GOT3 (cell line): ENCODE results near the gene HLA-DPA1.
A peak's percentile ranks its signal among the peaks of the same experiment; 100 is the strongest.
"Not testable (repeated sequence)": the region's sequence is repeated elsewhere in the genome, so short reads cannot be mapped to it uniquely, and the experiment has no call there.

Source experiments
- DNase-seq: peaks from one replicate; lab custom pipeline; 2025; ENCODE audit warnings: mixed read lengths; lab: John Stamatoyannopoulos, UW

HLA-DPA1 gene

DNA sequence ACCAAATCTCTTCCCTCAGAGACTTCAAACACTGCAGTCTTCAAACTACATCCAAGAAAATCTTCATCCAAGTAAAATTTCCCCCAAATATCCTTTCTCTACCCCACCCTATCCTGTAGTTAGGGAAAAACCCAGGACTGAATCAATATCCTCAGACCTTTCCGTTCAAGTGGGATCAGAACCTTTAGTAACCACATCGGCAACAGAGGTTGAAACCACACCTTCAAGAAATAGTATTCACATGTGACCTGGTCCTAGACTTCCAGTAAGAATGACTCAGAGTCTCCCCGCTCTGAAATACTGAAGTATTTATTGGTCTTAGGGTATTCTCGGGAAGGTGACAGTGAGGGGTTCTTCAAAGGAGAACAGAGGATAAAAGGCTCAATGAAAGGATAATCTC lies 8.7 kb downstream of the HLA-DPA1 start:
- no peak for DNase-seq

DNA sequence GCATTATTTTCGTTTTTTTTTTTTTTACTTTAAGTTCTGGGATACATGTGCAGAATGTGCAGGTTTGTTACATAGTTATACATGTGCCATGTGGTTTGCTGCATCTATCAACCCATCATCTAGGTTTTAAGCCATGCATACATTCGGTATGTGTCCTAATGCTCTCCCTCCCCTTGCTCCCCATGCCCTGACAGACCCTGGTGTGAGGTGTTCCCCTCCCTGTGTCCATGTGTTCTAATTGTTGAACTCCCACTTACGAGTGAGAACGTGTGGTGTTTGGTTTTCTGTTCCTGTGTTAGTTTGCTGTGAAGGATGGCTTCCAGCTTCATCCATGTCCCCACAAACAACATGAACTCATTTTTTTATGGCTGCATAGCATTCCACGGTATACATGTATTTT lies 10.0 kb downstream of the HLA-DPA1 start:
- DNase-seq: not testable (repeated sequence)

DNA sequence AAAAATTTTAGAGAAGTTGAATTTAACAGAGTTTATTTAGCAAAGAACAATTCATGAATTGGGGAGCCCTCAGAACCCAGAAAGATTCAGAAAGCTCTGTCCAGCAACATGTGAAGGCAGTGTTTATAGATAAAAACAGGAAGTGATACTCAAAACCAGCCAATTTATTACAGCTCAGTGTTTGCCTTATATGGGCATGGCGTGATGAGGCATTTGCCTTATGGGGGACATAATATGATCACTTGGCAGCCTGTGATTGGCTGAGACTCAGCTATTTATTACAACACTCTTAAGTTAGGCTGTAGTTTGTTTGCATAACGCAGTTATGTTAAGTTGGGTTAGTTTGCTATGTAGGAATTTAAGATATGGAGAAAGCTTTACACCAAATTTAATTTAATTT lies 11.5 kb downstream of the HLA-DPA1 start:
- DNase-seq: no peak

DNA sequence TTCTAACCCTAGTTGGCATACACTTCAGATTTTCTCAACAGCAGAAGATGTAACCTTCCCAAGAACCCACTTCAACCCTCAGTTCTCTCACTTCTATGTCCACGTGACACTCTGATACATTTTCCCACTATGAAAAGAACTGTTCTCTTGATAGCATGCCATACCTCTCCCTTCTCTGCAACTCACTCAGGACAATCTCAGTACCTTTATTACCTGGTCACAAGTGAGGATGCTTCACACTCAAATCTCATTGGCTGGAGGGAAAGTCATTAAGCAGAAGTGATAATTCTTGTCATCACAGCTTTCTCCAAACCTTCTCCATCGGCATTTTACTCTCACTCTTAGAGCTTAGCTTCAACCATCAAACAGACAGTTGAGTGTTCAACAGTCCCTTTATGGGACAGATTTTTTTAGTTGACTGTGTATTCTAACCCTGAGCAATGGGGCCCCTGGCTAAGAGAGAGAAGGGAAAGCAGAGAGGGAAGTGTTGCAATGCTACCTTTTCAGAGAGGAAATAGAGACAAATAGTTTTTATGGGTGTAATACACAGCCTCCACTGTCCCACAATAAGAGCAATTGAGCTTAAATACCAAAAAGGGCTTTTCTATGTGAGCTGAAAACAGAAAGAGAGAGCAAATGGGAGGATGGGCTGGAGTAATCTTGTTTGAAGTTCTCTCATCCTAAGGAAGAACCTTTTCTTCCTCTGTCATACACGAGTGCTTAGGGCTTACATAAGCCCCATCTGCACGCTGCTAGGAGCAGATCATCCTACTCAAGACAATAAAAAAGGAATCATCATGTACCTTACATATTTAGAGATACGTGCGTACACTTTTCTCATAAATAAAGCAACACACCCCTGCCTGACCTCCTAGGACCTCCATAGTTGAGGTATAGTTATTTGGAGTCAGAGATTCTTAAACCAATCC lies 16.0 kb downstream of the HLA-DPA1 start:
- no peak for DNase-seq

DNA sequence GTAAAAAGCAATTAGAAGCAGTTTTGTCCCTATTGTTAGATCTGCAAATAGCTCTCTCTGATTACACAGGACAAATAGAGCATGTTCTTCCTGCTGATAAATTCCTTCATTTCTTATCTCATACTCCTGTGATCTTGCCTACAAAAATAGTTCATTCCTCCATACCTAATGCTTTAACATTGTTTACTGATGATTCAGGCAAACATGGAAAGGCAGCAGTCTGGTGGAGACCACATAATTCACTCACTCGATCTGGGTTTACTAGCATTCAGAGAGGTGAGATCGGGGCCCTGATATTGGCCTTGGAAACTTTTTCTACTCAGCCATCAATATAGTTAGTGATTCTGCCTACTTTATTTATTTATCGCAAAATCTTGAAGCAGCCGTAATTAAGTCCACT lies 20.2 kb downstream of the HLA-DPA1 start:
- DNase-seq: no peak

DNA sequence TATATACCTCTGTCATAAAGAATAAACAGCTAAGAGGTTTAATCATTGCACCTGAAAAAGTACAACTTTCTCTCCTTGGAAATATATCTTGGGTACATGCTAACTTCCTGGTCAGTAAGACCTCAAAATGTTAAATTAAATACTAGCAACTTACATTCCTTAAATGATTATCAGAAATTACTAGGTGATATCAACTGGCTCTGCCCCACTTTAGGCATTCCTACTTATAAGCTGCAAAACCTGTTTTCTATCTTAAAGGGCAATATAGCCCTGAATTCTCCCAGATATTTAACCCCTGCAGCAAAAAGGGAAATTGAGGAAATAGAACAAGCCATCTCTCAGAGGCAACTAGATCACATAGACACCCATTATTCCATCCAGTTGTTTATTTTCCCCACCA lies 20.8 kb downstream of the HLA-DPA1 start:
- no peak for DNase-seq

DNA sequence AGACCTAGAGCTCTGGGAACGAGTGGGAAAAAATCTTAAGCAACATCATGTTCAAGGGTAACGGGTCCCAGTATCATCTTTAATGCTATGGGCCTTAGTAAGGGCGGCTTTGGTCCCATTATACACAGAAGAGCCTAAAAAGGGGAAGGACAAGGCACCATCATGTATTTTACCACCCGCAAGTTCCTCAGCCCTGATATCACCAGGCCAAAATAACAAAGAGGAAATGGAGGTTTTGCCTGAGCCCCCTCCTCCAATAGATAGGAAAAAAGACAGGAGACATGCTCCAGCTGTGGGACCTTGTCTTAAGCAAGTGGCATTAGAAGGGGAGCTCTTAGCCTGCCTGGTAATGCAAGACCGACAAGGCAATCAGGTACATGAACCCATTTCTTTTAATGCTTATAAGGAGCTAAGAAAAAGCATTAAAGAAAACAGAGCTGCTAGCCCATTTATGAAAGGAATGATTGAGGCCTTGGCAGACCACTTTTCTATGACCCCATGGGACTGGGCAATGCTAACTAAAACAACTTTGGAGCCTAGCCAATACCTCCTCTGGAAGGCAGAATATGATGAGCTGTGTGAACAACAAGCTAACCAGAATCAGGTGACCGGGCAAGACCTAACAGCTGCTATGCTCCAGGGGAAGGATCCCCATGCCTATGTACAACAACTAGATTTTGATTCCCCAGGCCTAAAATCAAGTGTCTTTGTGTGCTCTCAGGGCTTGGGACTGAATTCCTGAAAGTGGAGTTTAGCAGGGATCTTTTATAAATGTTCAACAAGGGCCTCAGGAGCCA lies 23.2 kb downstream of the HLA-DPA1 start:
- DNase-seq: no peak

DNA sequence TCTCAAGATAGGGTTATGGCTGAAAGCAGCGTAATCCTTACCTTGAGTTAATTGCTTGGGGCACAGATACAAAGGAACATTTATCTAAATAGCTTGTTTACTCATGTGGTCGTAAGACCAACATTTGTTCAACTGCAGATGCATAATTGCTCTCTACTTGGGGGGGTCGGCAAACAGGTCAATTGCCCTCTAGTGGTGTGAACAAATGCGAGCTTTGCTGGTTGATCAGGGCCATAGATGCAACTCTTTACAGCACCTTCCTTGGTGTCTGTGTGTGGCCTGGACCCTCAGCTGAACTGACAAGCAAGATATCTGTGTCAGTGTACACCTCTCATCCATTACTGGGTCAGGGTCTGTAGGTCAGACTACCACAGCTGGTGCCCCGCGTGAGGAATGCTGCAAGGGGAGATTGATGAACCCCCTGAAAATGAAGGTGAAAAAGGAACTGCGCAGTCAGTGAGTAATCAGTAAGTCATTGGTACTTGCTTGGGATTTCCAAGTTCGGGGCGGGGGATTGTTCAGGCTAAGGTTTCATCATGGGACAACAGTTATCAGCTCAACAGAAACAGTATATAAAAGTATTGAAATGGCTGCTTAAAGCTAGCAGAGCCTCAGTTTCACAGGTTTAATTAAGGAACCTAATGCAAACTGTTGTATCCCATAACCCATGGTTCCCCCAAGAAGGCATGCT lies 24.0 kb downstream of the HLA-DPA1 start:
- no peak for DNase-seq

DNA sequence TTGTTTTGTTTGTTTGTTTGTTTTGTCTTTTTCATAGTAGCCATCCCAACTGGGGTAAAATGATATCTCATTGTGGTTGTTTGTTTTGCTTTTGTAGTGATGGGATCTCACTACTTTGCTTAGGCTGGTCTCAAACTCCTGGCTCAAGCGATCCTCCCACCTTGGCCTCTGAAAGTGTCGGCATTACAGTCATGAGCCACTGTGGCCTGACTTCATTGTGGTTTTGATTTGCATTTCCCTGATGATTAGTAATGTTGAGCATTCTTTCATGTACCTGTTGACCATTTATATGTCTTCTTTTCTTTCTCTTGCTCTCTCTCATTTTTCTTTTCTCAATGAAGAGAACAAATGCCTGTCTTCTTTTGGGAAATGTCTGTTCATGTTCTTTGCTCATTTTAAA lies 33.3 kb downstream of the HLA-DPA1 start:
- no peak for DNase-seq

DNA sequence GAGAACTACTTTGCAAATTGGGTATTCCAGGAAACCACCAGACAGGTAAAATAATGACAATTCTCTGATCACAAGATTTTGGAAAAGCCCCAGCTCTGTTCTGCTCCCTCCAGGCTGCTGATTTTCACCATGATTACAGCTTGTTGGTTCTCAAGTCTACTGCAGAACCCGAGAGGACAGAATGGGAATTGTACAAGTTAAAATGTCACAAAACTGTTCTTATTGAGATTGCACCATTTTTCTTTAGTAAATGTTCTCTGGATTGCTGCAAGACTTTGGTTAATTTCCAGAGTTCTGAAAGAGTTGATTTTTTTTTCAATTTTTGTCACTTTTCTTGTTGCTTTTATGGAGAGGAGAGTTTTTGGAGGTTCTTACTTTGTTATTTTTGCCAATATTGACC lies 36.9 kb downstream of the HLA-DPA1 start:
- DNase-seq: no peak

DNA sequence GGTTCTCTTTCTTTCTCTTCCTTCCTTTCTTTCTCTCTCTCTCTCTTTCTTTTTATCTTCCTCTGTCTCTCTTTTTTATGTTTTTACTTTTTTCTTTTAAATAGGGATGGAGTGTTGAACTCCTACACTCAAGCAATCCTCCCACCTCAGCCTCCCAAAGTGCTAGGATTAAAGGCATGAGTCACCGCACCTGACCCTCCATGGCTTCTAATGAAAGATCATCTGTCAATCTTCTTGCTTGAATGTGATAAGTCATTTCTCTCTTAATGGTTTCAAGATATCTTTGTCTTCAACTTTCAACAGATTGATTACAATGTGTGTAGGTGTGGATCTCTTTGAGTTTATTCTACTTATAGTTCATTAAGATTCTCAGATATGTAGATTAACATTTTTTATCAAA lies 38.9 kb downstream of the HLA-DPA1 start:
- no peak for DNase-seq

DNA sequence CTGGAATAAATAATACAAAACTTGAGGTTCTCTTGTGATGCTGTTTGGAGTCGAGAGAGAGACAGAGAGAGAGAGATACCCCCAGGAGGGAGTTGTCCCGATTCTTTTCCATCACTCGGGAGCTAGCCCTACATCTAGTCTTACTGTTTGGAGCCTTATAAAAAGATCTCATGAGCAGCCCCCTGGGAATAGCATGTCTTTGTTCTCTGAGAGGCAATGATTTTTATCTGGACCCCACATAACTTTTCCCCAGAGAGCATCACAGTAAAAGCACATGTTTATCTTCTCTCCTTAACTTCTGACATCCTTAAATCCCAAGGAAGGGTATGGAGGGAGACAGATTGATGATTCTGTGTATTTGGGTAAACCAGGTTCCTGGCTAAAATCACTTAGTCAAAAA lies 43.2 kb downstream of the HLA-DPA1 start:
- no peak for DNase-seq

DNA sequence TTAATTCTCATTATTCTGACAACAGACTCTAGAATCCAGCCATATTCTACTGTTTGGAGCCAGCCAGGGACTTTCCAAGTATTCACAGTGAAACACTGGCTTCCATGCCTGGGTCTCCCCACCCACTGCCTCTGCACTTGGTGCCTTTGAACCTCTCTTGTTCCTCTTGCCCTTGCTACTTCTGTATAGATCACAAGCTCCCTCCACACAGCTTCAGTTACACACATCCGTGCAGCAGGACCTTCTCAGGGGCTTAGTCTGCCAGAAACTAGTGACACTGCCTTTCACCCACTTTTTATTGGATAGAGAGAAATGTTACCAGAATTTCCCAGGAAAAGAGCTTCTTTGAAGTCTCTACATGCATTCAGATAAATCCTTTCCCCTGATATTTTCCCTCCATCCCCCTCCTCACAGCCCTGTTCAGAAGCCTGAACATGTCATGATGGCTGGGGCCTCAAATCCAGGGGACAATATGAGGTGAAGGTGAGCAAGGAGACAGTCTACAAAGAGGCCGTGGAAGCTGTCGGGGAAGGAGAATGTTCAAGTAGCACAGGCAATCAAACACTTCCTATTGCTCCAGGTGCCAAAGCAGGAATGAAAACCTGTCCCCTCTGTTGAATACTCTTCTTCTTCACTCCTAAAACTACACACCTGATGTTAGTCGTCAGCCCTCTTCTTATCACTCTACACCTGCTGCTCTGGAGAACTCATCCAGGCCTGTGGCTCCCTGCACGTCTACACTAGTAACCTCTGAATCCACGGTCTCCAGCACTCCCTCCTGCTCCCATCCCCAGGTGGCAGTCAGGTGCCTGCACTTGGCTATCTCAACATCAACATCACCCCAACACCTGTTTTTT lies 43.9 kb downstream of the HLA-DPA1 start:
- peak; percentile 37 for DNase-seq

DNA sequence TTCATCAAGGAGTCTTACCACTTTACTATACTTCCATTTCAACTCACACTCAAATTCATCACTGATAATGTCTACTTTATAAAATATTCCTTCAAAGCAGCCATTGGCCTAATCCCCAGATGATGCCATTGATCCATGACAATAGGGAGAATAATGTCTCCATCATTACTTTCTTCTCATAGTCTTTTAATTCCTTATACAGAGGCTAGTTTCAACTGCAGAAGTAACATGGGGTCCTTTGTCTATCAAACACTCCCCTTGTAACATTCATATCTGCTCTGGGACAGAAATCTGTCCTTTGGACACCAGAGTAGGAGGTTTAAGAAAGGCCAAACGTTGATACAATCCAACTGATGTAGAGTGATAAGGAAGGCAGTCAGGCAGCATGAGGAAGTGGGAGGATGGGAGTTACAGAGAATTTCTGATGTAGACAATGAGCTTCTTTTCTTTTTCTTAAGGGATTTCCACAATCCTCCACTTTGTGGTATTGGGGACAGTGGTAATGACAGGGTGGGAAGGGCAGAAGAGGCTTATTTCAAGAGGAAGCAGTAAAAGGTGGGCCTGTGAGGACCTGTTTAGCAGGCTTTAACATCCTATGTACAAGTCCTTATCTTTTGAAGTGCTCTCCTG lies 45.1 kb downstream of the HLA-DPA1 start:
- DNase-seq: no peak

DNA sequence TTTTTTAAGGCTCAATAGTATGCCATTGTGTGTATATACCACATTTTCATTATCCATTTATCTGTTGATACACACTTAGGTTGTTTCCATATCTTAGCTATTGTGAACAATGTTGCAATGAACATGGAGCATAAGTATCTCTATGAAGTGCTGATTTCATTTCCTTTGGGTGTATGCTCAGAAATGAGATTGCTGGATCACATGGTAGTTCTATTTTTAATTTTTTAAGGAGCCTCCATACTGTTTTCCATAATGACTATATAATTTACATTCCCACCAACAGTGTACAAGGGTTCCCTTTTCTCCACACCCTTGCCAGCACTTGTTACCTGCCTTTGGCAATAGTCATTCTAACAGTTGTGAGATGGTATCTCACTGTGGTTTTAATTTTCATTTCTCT lies 48.9 kb downstream of the HLA-DPA1 start:
- DNase-seq: no peak

DNA sequence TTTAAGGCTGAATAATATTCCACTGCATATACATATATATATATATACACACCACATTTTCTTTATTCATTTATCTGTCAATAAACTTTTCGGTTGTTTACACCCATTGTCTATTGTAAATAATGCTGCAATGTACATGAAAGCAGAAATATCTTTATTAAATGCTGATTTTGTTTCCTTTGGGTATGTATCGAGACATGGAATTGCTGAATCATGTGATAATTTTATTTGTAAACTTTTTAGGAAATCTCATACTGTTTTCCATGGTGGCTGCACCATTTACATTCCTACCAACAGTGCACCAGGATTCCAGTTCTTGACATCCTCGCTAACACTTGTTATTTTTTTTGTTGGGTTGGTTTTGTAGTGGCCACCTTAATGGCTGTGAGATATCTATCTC lies 49.9 kb downstream of the HLA-DPA1 start:
- no peak for DNase-seq

DNA sequence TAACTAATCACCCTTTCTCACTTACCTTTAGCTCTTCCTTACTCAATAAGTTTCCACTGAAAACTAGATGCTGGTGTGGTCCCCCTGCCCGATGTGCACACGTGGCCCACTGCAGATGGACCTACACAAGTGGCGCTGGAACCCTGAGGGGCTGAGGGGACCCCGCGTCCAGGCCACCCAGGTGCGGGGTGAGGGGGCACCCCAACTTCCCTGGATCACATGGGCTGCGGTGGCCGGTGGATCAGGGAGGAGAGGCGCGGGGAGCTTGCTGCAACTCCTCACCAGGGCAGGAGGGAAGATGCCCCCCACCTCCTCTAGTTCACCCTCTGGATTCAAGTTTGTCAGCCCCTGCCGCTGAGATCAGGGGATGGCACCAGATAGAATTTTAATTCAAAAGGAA lies 51.5 kb downstream of the HLA-DPA1 start:
- DNase-seq: no peak

DNA sequence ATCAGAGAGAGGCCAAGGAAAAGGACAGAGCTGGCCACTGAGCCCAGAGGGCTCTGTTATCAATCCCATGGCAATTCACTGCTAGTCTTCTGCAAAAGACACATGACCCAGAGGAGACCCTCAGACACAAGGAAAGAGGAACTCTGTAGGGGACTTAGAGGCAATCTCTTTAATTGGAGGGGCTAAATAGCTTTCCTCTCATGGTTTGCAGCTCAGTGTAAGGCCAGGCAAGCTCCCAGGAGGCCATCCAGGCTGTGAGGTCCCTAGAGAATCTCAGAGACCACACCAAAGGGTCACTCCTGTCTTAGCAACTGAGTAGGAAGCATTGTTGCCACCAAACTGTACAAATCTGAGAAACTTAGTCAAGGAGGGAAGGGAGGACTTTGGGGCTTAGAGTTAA lies 54.1 kb downstream of the HLA-DPA1 start:
- no peak for DNase-seq

DNA sequence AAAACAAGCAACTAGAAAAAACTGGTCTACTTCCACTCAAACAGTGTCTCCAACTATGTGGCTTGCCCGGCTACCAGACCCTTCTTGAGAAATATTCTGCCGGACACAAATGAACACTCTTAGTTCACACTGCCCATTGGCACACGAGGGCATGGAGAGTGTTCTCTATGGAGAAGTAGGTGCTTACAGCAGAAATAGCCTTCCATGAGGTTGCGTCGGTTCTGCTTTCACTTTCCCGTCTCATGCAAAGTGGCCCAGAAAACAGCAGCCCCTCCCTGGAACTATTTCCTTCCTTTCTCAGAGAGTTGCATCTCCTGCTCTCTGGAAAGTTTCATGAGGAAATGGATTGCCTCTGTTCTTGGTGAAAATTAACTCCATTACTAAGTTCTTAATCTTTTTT lies 54.5 kb downstream of the HLA-DPA1 start:
- no peak for DNase-seq

DNA sequence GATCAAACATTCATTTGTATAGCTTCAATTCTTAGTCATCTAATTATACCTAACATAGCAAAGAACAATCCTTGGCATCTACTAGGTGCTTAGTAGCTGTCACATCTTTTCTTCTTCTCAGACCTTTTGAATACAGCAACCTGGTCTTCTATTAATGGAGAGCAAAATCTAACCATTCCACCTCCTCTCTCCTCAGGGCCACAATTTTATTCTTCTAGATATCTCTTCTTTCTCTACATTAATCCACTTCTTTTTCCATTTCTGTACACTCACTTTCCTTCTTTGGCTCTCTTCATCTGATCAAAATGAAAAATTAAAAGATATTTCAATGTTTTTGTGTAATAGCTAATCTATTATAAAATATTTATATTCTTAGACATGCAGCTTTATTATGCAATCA lies 55.0 kb downstream of the HLA-DPA1 start:
- DNase-seq: no peak

DNA sequence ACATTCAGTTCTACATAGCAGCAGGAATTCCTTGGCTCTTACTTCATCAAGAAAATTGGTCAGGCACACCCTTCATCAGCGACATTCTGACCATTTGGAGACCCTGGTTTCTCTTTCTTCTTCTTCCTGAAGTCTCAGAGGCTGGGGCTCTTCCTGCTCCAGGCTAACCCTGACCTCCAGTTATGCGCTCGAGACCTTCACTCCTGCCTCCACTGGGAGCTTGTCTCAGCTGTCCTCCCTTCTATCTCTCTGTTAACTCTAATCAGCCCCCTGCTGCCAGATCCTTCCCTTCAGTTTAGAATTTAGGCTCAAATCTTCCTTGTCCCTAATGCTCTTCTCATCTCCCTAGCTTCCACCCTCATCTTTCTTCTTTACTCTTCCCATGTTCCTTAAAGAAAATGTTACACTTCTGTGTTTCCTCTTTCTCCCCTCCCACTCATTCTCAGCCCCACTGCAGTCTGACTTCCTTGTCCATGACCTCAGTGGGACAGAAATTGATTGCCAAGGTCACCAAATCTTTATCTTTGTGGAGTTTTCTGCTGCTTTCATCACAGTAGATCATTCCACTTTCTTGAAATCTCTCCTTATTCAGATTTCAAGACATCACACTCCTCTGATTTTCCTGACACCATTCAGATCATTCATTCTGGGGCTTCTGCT lies 55.6 kb downstream of the HLA-DPA1 start:
- DNase-seq: no peak
